Psoas muscle (tissue), 8 donors: ENCODE results near the gene HOXC6. TPM values are rescaled to one million over a fixed set of nuclear protein-coding genes. Genes with fewer than 3 reads are reported as not detected.

Source experiments
- ATAC-seq, 4 donors: fragments of 200-7000 bp; cut with Tn5 transposase; one replicate each; pipeline ENCODE4 v1.9.1; 2020; ENCODE audit warnings: moderate library complexity in 3 of 4, mild to moderate bottlenecking in 2 of 4
- DNase-seq, 2 donors: peaks; one replicate each; pipeline ENCODE4 v3.0.0-alpha.2; 2020
- H3K27ac ChIP-seq: fragments of 200-600 bp; one replicate; pipeline ENCODE4 v1.8.0; 2022
- H3K27me3 ChIP-seq, 3 donors: fragments of 200-600 bp in 1 of 3; one replicate each; pipeline versions ENCODE4 v1.6.1 to v1.8.0; 2013 to 2022; ENCODE audit warnings: low read length in 2 of 3, mild to moderate bottlenecking in 2 of 3, moderate library complexity in 1 of 3; ENCODE audit not compliant: insufficient read depth in 3 of 3
- H3K36me3 ChIP-seq, 2 donors: fragments of 200-600 bp in 1 of 2; one replicate each; pipeline versions ENCODE4 v1.6.1 to v1.8.0; 2013 to 2022; ENCODE audit warnings: low read depth in 1 of 2, mild to moderate bottlenecking in 1 of 2, moderate library complexity in 1 of 2; ENCODE audit not compliant: insufficient read depth in 1 of 2
- H3K4me1 ChIP-seq: fragments of 200-600 bp; one replicate; pipeline ENCODE4 v1.8.0; 2022
- H3K4me3 ChIP-seq: fragments of 200-600 bp; one replicate; pipeline ENCODE4 v1.8.0; 2022; ENCODE audit warnings: mild to moderate bottlenecking
- H3K9me3 ChIP-seq: fragments of 200-600 bp; one replicate; pipeline ENCODE4 v1.8.0; 2022
- WGBS, 3 donors: extraction: QIAGEN DNeasy Blood & Tissue Kit; methylation state at CpG; one replicate each; pipeline versions ENCODE4 v1.1.6 to v1.1.7; 2013; 5-methylcytosine and 5-hydroxymethylcytosine counted together
- intact Hi-C, 2 donors: fragments of 100-400 bp; cut with DNase I; formaldehyde crosslinking; loops; one replicate each; pipeline versions ENCODE4 v1.11.0 to v1.14.2; 2022
- polyA plus RNA-seq, 3 donors: library from polyadenylated mRNA; stranded (reverse); fragments of 200-250 nt; gene quantifications; one replicate each; pipeline ENCODE4 v1.2.3, GENCODE V29; 2013
- total RNA-seq, 4 donors: library from RNA; stranded (reverse); fragmentation: NEBNext Ultra II Directional in 2 of 4; extraction: Animal tissue kit (Norgen Biotek cat#: 25700) in 2 of 4; gene quantifications; one replicate each; pipeline versions ENCODE4 v1.2.1 to v1.2.4, GENCODE V29; 2021 to 2023
- TF ChIP-seq, protein P1 (sequence below): fragments of 200-600 bp; IDR thresholded peaks from one replicate; pipeline ENCODE4 v1.8.0; 2022; ENCODE audit warnings: antibody characterized with exemption
- donor health status: healthy with polysubstance abuse.
- donor health status: DM: no; HTN: no; CAD: no; lungs with moderate emphysema.
- donor health status: Bipolar disorder and iron deficiency.
- donor health status: healthy.
- donor health status: DM: yes; HTN: yes; CAD: no.
- donor health status: DM: no; HTN: no; CAD: no.
- donor health status: DM: no; HTN: no; CAD: no.
- donor health status: DM: yes; HTN: yes; CAD: no.

HOXC6 gene
- total and polyA plus RNA-seq, 7 donors = 2.2 to 23.6 (median 7.6) TPM

DNA sequence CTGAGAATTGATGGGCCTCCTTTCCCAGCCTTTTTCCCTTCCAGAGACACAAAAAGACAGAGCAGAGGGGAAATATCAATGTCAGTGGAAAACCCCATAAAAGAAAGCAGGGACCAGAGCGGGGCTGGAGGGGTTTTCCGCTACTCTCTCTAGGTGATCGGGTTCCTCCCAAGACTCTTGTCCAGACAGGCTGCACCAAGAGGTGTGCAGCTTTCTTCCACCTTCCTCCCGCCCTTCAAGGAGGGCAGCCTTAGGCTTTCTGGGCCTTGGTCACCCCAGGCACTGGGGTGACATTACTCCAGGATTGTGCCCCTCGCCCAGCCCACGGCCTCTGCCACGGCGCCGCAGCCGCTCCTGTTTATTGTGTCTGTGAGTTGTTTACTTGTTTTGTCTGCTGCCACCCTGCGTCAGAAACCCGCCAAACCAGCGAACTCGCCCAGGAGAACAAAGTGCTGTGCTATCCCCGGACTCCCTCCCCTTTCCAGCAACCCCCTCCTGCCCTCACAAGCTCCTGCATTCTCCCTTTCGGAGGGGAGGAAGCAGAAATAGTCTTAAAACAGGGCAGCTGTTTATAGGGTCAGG, 6.7 kb upstream of the HOXC6 start:
- no peaks in the 10 kb centered on the region for H3K9me3 ChIP-seq
- no peaks in the 10 kb centered on the region for H3K27me3 ChIP-seq
- H3K36me3 ChIP-seq = no peaks in the 10 kb centered on the region
- ATAC-seq (peak; percentile 13 to 45 (median 29)), DNase-seq (peak; percentile 57 to 85)
- H3K4me3 ChIP-seq = peak overlapping the region; percentile 77
- TF ChIP-seq, protein P1, sequence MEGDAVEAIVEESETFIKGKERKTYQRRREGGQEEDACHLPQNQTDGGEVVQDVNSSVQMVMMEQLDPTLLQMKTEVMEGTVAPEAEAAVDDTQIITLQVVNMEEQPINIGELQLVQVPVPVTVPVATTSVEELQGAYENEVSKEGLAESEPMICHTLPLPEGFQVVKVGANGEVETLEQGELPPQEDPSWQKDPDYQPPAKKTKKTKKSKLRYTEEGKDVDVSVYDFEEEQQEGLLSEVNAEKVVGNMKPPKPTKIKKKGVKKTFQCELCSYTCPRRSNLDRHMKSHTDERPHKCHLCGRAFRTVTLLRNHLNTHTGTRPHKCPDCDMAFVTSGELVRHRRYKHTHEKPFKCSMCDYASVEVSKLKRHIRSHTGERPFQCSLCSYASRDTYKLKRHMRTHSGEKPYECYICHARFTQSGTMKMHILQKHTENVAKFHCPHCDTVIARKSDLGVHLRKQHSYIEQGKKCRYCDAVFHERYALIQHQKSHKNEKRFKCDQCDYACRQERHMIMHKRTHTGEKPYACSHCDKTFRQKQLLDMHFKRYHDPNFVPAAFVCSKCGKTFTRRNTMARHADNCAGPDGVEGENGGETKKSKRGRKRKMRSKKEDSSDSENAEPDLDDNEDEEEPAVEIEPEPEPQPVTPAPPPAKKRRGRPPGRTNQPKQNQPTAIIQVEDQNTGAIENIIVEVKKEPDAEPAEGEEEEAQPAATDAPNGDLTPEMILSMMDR = peak; percentile 43
- peaks cover 51% of the 10 kb centered on the region for H3K4me1 ChIP-seq
- intact Hi-C loops = loop anchor here in 1 of 2 donors (2.0 kb wide), 1 partner anchor 15 kb away; no protein-coding TSS in a partner anchor
- WGBS, 3 donors = 6 to 8% (median 7%) methylated on average over 16 of the region's 16 CpGs
- peak overlapping the region; percentile 99 for H3K27ac ChIP-seq

GRCh38 chr12:54022960-54023884, 5.0 kb upstream of the HOXC6 start:
- TF ChIP-seq, protein P1 = no peak
- no peaks in the 10 kb centered on the region for H3K27me3 ChIP-seq
- peak overlapping the region; percentile 99 for H3K27ac ChIP-seq
- ATAC-seq = no peak
- 24 to 40% (median 25%) methylated on average over 8 of the region's 8 CpGs for WGBS, 3 donors
- H3K4me3 ChIP-seq = peak overlapping the region; percentile 77
- H3K36me3 ChIP-seq = no peaks in the 10 kb centered on the region
- peaks cover 58% of the 10 kb centered on the region for H3K4me1 ChIP-seq
- no peaks in the 10 kb centered on the region for H3K9me3 ChIP-seq
- DNase-seq = peak in 1 of 2 donors; percentile 19
- intact Hi-C loops = no loop called here

GRCh38 chr12:54024127-54024526, 4.1 kb upstream of the HOXC6 start:
- Histone ChIP-seq H3K9me3 (no peaks in the 10 kb centered on the region), H3K27ac (peak overlapping the region; percentile 99), H3K4me3 (peak overlapping the region; percentile 77), H3K27me3 (no peaks in the 10 kb centered on the region), H3K4me1 (peaks cover 58% of the 10 kb centered on the region), H3K36me3 (no peaks in the 10 kb centered on the region)
- DNase-seq = peak in 1 of 2 donors; percentile 62
- ATAC-seq = peak; percentile 21 to 44 (median 32)
- intact Hi-C loops = loop anchor here in 1 of 2 donors (1.0 kb wide), 1 partner anchor 41 kb away; no protein-coding TSS in a partner anchor
- TF ChIP-seq, protein P1 = no peak
- WGBS, 3 donors = 7 to 13% (median 10%) methylated on average over 17 of the region's 17 CpGs

- ATAC-seq = peak in 2 of 4 donors; percentile 16 to 19
- Histone ChIP-seq H3K4me1 (peaks cover 62% of the 10 kb centered on the region), H3K36me3 (no peaks in the 10 kb centered on the region), H3K27me3 (no peaks in the 10 kb centered on the region), H3K9me3 (no peaks in the 10 kb centered on the region), H3K27ac (peak overlapping the region; percentile 99), H3K4me3 (peak overlapping the region; percentile 77)
- intact Hi-C loops = loop anchor here (1.0 kb wide), 2 partner anchors 41 to 42 kb away; no protein-coding TSS in a partner anchor
- TF ChIP-seq, protein P1 = no peak
- peak in 1 of 2 donors; percentile 57 for DNase-seq
- 8 to 24% (median 12%) methylated on average over 5 of the region's 5 CpGs for WGBS, 3 donors
Observed at GRCh38 chr12:54024581-54025305, 3.5 kb upstream of the HOXC6 start.
